ENCODE results near the gene TIAM1. TPM values are rescaled to one million over a fixed set of nuclear protein-coding genes. Genes with fewer than 3 reads are reported as not detected.
A peak's percentile ranks its signal among the peaks of the same experiment; 100 is the strongest.

The TIAM1 gene
- total RNA-seq, 1 experiment from 2014 or later, result 28.7 TPM

GRCh38 chr21:31346256-31346821, 2.3 kb upstream of the TIAM1 start:
- Mint-ChIP-seq H3K4me1 (peaks cover 23% of the 10 kb centered on the region), H3K27me3 (ENCODE audit: low read depth) (no peaks in the 10 kb centered on the region), H3K27ac (no peak overlapping the region), H3K4me3 (no peak overlapping the region), H3K36me3 (no peaks in the 10 kb centered on the region), H3K9me3 (no peaks in the 10 kb centered on the region)
- no peak for TF ChIP-seq ZNF416 (CRISPR knock-in tag; IDR thresholded peaks at IDR 0.05)
- no peak for TF ChIP-seq ZNF671 (CRISPR knock-in tag; IDR thresholded peaks at IDR 0.05)
- no peak for TF ChIP-seq MYBL2 (CRISPR knock-in tag; IDR thresholded peaks at IDR 0.05)
- POLR2A ChIA-PET, result no interaction called here
- ATAC-seq, result no peak
- no peak for DNase-seq (ENCODE audit: low spot score)
- CTCF ChIA-PET, result no interaction called here

- H3K36me3 Mint-ChIP-seq, result no peaks in the 10 kb centered on the region
- no peaks in the 10 kb centered on the region for H3K27me3 Mint-ChIP-seq (ENCODE audit: low read depth)
- ATAC-seq (no peak), DNase-seq (ENCODE audit: low spot score) (no peak)
- peak overlapping the region; percentile 19 for H3K4me3 Mint-ChIP-seq
- H3K27ac Mint-ChIP-seq, result no peak overlapping the region
- ChIA-PET POLR2A (no interaction called here), CTCF (no interaction called here)
- TF ChIP-seq ZNF423 (CRISPR knock-in tag; IDR thresholded peaks at IDR 0.05) (no peak), FOXJ3 (CRISPR knock-in tag; IDR thresholded peaks at IDR 0.05; ENCODE audit: borderline replicate concordance) (no peak), SOX15 (CRISPR knock-in tag; IDR thresholded peaks at IDR 0.05) (no peak), PREB (CRISPR knock-in tag; IDR thresholded peaks at IDR 0.05; ENCODE audit: borderline replicate concordance) (no peak), ZNF232 (CRISPR knock-in tag; IDR thresholded peaks at IDR 0.05) (no peak), EMX1 (CRISPR knock-in tag; IDR thresholded peaks at IDR 0.05) (no peak), RELA (CRISPR knock-in tag; IDR thresholded peaks at IDR 0.05; ENCODE audit: borderline replicate concordance) (no peak), CDX4 (CRISPR knock-in tag; IDR thresholded peaks at IDR 0.05; ENCODE audit: borderline replicate concordance) (no peak), JUN (CRISPR knock-in tag; IDR thresholded peaks at IDR 0.05) (no peak), ZNF532 (CRISPR knock-in tag; IDR thresholded peaks at IDR 0.05; ENCODE audit: borderline replicate concordance) (no peak), CBFB (CRISPR knock-in tag; IDR thresholded peaks at IDR 0.05; ENCODE audit: low read depth) (no peak), MAX (CRISPR knock-in tag; IDR thresholded peaks at IDR 0.05) (no peak), ZNF425 (CRISPR knock-in tag; conservative IDR thresholded peaks at IDR 0.05) (no peak), ELF4 (CRISPR knock-in tag; IDR thresholded peaks at IDR 0.05; ENCODE audit: low read depth) (no peak), TCF7 (CRISPR knock-in tag; IDR thresholded peaks at IDR 0.05; ENCODE audit: low read depth) (no peak), ZNF416 (CRISPR knock-in tag; IDR thresholded peaks at IDR 0.05) (no peak), ZNF138 (CRISPR knock-in tag; conservative IDR thresholded peaks at IDR 0.05) (no peak), ATF6 (CRISPR knock-in tag; IDR thresholded peaks at IDR 0.05) (no peak), ERG (CRISPR knock-in tag; IDR thresholded peaks at IDR 0.05) (no peak), GABPB1 (CRISPR knock-in tag; IDR thresholded peaks at IDR 0.05) (no peak)
- H3K9me3 Mint-ChIP-seq, result no peaks in the 10 kb centered on the region
- peaks cover 31% of the 10 kb centered on the region for H3K4me1 Mint-ChIP-seq
Observed at GRCh38 chr21:31345136-31345535, 1.1 kb upstream of the TIAM1 start.

Data from WTC11 (cell line).